GM18870 (cell line): Measurements from ENCODE around the gene SESN2.

Source experiments
- ATAC-seq: cut with Tn5 transposase; IDR thresholded peaks from one replicate; pipeline ENCODE4 v1.9.1; 2021; ENCODE audit warnings: moderate library complexity; ENCODE audit not compliant: unreplicated experiment

The SESN2 gene

GRCh38 chr1:28282426-28283407 lies 23.4 kb downstream of the SESN2 start:
- ATAC-seq = no peak

GRCh38 chr1:28286111-28286510 lies 26.8 kb downstream of the SESN2 start:
- no peak for ATAC-seq

GRCh38 chr1:28288487-28288886 lies 29.2 kb downstream of the SESN2 start:
- ATAC-seq = no peak

GRCh38 chr1:28290851-28291250 lies 31.5 kb downstream of the SESN2 start:
- no peak for ATAC-seq

- ATAC-seq = no peak
Measured at GRCh38 chr1:28291711-28292110, 32.4 kb downstream of the SESN2 start.

GRCh38 chr1:28295936-28296335 lies 36.6 kb downstream of the SESN2 start:
- ATAC-seq = no peak

GRCh38 chr1:28296401-28297261 lies 37.3 kb downstream of the SESN2 start:
- ATAC-seq = no peak

GRCh38 chr1:28297826-28298225 lies 38.5 kb downstream of the SESN2 start:
- ATAC-seq = no peak

GRCh38 chr1:28298438-28298837 lies 39.1 kb downstream of the SESN2 start:
- no peak for ATAC-seq

- no peak for ATAC-seq
Measured at GRCh38 chr1:28301368-28302174, 42.3 kb downstream of the SESN2 start.

GRCh38 chr1:28302247-28302646 lies 42.9 kb downstream of the SESN2 start:
- ATAC-seq = no peak

GRCh38 chr1:28306301-28306949 lies 47.1 kb downstream of the SESN2 start:
- no peak for ATAC-seq

- no peak for ATAC-seq
Measured at GRCh38 chr1:28308750-28309149, 49.4 kb downstream of the SESN2 start.

GRCh38 chr1:28309702-28310101 lies 50.4 kb downstream of the SESN2 start:
- ATAC-seq = no peak

- no peak for ATAC-seq
Measured at GRCh38 chr1:28313702-28314546, 54.6 kb downstream of the SESN2 start.

GRCh38 chr1:28314547-28314941 lies 55.2 kb downstream of the SESN2 start:
- no peak for ATAC-seq

GRCh38 chr1:28317014-28317413 lies 57.7 kb downstream of the SESN2 start:
- no peak for ATAC-seq

- peak; percentile 51 for ATAC-seq
Measured at GRCh38 chr1:28322194-28322593, 62.9 kb downstream of the SESN2 start.

GRCh38 chr1:28323720-28324119 lies 64.4 kb downstream of the SESN2 start:
- no peak for ATAC-seq
